ENCODE data around the gene GPRC5B. TPM values are rescaled to one million over a fixed set of nuclear protein-coding genes. Genes with fewer than 3 reads are reported as not detected.

The GPRC5B gene
- total and polyA plus RNA-seq, 2 donors, result 14.5 to 29.6 TPM

GRCh38 chr16:19886073-19886941 lies 1.7 kb upstream of the GPRC5B start:
- no peak overlapping the region for H3K27ac ChIP-seq (ENCODE audit: low read depth)
- H3K4me3 ChIP-seq (ENCODE audit: low read depth, low read length), result no peak overlapping the region
- WGBS, result 7% methylated on average over 20 of the region's 20 CpGs
- no peaks in the 10 kb centered on the region for H3K4me1 ChIP-seq (ENCODE audit: insufficient read depth)
- no peaks in the 10 kb centered on the region for H3K36me3 ChIP-seq (ENCODE audit: insufficient read depth)
- peak; percentile 54 for DNase-seq (ENCODE audit: extremely low spot score)

- 16% methylated on average over 41 of the region's 41 CpGs for WGBS
- Histone ChIP-seq H3K4me1 (ENCODE audit: insufficient read depth) (no peaks in the 10 kb centered on the region), H3K4me3 (ENCODE audit: low read depth, low read length) (peak overlapping the region; percentile 23), H3K36me3 (ENCODE audit: insufficient read depth) (no peaks in the 10 kb centered on the region), H3K27ac (ENCODE audit: low read depth) (no peak overlapping the region)
- no peak for DNase-seq (ENCODE audit: extremely low spot score)
Measured at GRCh38 chr16:19885451-19886072, 914 bp upstream of the GPRC5B start.

GRCh38 chr16:19883966-19884485 lies 622 bp downstream of the GPRC5B start:
- H3K36me3 ChIP-seq (ENCODE audit: insufficient read depth), result no peaks in the 10 kb centered on the region
- no peaks in the 10 kb centered on the region for H3K4me1 ChIP-seq (ENCODE audit: insufficient read depth)
- WGBS, result 2% methylated on average over 24 of the region's 24 CpGs
- no peak overlapping the region for H3K27ac ChIP-seq (ENCODE audit: low read depth)
- DNase-seq (ENCODE audit: extremely low spot score), result no peak
- H3K4me3 ChIP-seq (ENCODE audit: low read depth, low read length), result peak overlapping the region; percentile 71

GRCh38 chr16:19883296-19883965 lies 1.2 kb downstream of the GPRC5B start:
- DNase-seq (ENCODE audit: extremely low spot score), result no peak
- Histone ChIP-seq H3K27ac (ENCODE audit: low read depth) (no peak overlapping the region), H3K4me1 (ENCODE audit: insufficient read depth) (no peaks in the 10 kb centered on the region), H3K4me3 (ENCODE audit: low read depth, low read length) (peak overlapping the region; percentile 71), H3K36me3 (ENCODE audit: insufficient read depth) (no peaks in the 10 kb centered on the region)
- 2% methylated on average over 35 of the region's 35 CpGs for WGBS

- Histone ChIP-seq H3K27ac (ENCODE audit: low read depth) (no peak overlapping the region), H3K36me3 (ENCODE audit: insufficient read depth) (no peaks in the 10 kb centered on the region), H3K4me3 (ENCODE audit: low read depth, low read length) (no peak overlapping the region), H3K4me1 (ENCODE audit: insufficient read depth) (no peaks in the 10 kb centered on the region)
- WGBS, result 76% methylated on average over 3 of the region's 3 CpGs
- DNase-seq (ENCODE audit: extremely low spot score), result no peak
Measured at GRCh38 chr16:19882646-19883045, 2.0 kb downstream of the GPRC5B start.

- H3K4me3 ChIP-seq (ENCODE audit: low read depth, low read length), result peak overlapping the region; percentile 4
- H3K27ac ChIP-seq (ENCODE audit: low read depth), result no peak overlapping the region
- no peaks in the 10 kb centered on the region for H3K4me1 ChIP-seq (ENCODE audit: insufficient read depth)
- WGBS, result 69% methylated on average over 9 of the region's 9 CpGs
- DNase-seq (ENCODE audit: extremely low spot score), result no peak
- H3K36me3 ChIP-seq (ENCODE audit: insufficient read depth), result no peaks in the 10 kb centered on the region
Measured at GRCh38 chr16:19882186-19882585, 2.5 kb downstream of the GPRC5B start.

GRCh38 chr16:19881783-19882182 lies 2.9 kb downstream of the GPRC5B start:
- no peaks in the 10 kb centered on the region for H3K36me3 ChIP-seq (ENCODE audit: insufficient read depth)
- H3K4me1 ChIP-seq (ENCODE audit: insufficient read depth), result no peaks in the 10 kb centered on the region
- no peak for DNase-seq (ENCODE audit: extremely low spot score)
- H3K4me3 ChIP-seq (ENCODE audit: low read depth, low read length), result no peak overlapping the region
- no peak overlapping the region for H3K27ac ChIP-seq (ENCODE audit: low read depth)
- 85% methylated on average over 6 of the region's 6 CpGs for WGBS

- H3K27ac ChIP-seq (ENCODE audit: low read depth), result no peak overlapping the region
- DNase-seq (ENCODE audit: extremely low spot score), result no peak
- no peaks in the 10 kb centered on the region for H3K4me1 ChIP-seq (ENCODE audit: insufficient read depth)
- 96% methylated on average over 7 of the region's 7 CpGs for WGBS
- H3K4me3 ChIP-seq (ENCODE audit: low read depth, low read length), result no peak overlapping the region
- no peaks in the 10 kb centered on the region for H3K36me3 ChIP-seq (ENCODE audit: insufficient read depth)
Measured at GRCh38 chr16:19881028-19881427, 3.6 kb downstream of the GPRC5B start.

- WGBS, result 71% methylated on average over 13 of the region's 13 CpGs
- Histone ChIP-seq H3K4me1 (ENCODE audit: insufficient read depth) (no peaks in the 10 kb centered on the region), H3K4me3 (ENCODE audit: low read depth, low read length) (no peak overlapping the region)
Measured at GRCh38 chr16:19879241-19879792, 5.3 kb downstream of the GPRC5B start.

GRCh38 chr16:19878757-19879156 lies 5.9 kb downstream of the GPRC5B start:
- H3K36me3 ChIP-seq (ENCODE audit: insufficient read depth), result no peaks in the 10 kb centered on the region
- no peak overlapping the region for H3K4me3 ChIP-seq (ENCODE audit: low read depth, low read length)
- WGBS, result 91% methylated on average over 11 of the region's 11 CpGs
- no peaks in the 10 kb centered on the region for H3K4me1 ChIP-seq (ENCODE audit: insufficient read depth)
- DNase-seq (ENCODE audit: extremely low spot score), result no peak
- no peak overlapping the region for H3K27ac ChIP-seq (ENCODE audit: low read depth)

More at GRCh38 chr16:19879241-19879792, 5.3 kb downstream of the GPRC5B start:
- H3K27ac ChIP-seq (ENCODE audit: low read depth), result no peak overlapping the region
- DNase-seq (ENCODE audit: extremely low spot score), result peak; percentile 60
- H3K36me3 ChIP-seq (ENCODE audit: insufficient read depth), result no peaks in the 10 kb centered on the region

- no peak overlapping the region for H3K4me3 ChIP-seq (ENCODE audit: low read depth, low read length)
- no peak overlapping the region for H3K27ac ChIP-seq (ENCODE audit: low read depth)
- H3K4me1 ChIP-seq (ENCODE audit: insufficient read depth), result no peaks in the 10 kb centered on the region
Measured at GRCh38 chr16:19876501-19877059, 8.1 kb downstream of the GPRC5B start.

GRCh38 chr16:19875900-19876299 lies 8.7 kb downstream of the GPRC5B start:
- 82% methylated on average over 6 of the region's 6 CpGs for WGBS
- H3K4me3 ChIP-seq (ENCODE audit: low read depth, low read length), result no peak overlapping the region
- H3K4me1 ChIP-seq (ENCODE audit: insufficient read depth), result no peaks in the 10 kb centered on the region
- no peak overlapping the region for H3K27ac ChIP-seq (ENCODE audit: low read depth)
- H3K36me3 ChIP-seq (ENCODE audit: insufficient read depth), result no peaks in the 10 kb centered on the region
- DNase-seq (ENCODE audit: extremely low spot score), result no peak

More at GRCh38 chr16:19876501-19877059, 8.1 kb downstream of the GPRC5B start:
- DNase-seq (ENCODE audit: extremely low spot score), result no peak
- 82% methylated on average over 10 of the region's 10 CpGs for WGBS
- H3K36me3 ChIP-seq (ENCODE audit: insufficient read depth), result no peaks in the 10 kb centered on the region
